H7 (cell line): ENCODE measurements around the gene GPR157. TPM values are rescaled to one million over a fixed set of nuclear protein-coding genes. Genes with fewer than 3 reads are reported as not detected.
"Not testable (repeated sequence)": the region's sequence is repeated elsewhere in the genome, so short reads cannot be mapped to it uniquely, and the experiment has no call there.

ENCODE experiments used
- DNase-seq: peaks from one replicate; pipeline ENCODE4 v3.0.0; 2012
- H3K27me3 ChIP-seq: 2 replicates; pipeline ENCODE4 v1.6.0; 2011; ENCODE audit warnings: mild to moderate bottlenecking, low read length; ENCODE audit not compliant: control insufficient read depth, insufficient read depth
- H3K36me3 ChIP-seq: replicated peaks from 2 replicates; pipeline ENCODE4 v1.5.1; 2011; ENCODE audit warnings: low read length; ENCODE audit not compliant: control insufficient read depth, insufficient read depth
- H3K4me3 ChIP-seq: 2 replicates; pipeline ENCODE4 v1.5.1; 2011; ENCODE audit warnings: low read depth, mild to moderate bottlenecking, control low read depth, low read length, moderate library complexity; ENCODE audit not compliant: insufficient read depth
- total RNA-seq: library from RNA; depleted of rRNA; stranded (reverse); fragments of >200 nt; shearing (Covaris generic); gene quantifications from 2 replicates; pipeline ENCODE4 v1.2.3, GENCODE V29; 2014

Gene GPR157
- total RNA-seq, 1 experiment from 2014 or later, result 24.8 TPM

GRCh38 chr1:9095818-9096217 lies 33.1 kb downstream of the GPR157 start:
- no peaks in the 10 kb centered on the region for H3K27me3 ChIP-seq
- H3K4me3 ChIP-seq, result no peak overlapping the region
- no peaks in the 10 kb centered on the region for H3K36me3 ChIP-seq
- no peak for DNase-seq

GRCh38 chr1:9093996-9094595 lies 34.8 kb downstream of the GPR157 start:
- H3K27me3 ChIP-seq, H3K36me3 ChIP-seq, H3K4me3 ChIP-seq, DNase-seq: not testable (repeated sequence)

- H3K36me3 ChIP-seq, result no peaks in the 10 kb centered on the region
- H3K4me3 ChIP-seq, result no peak overlapping the region
- no peaks in the 10 kb centered on the region for H3K27me3 ChIP-seq
- DNase-seq, result no peak
These were observed 35.3 kb downstream of the GPR157 start for GRCh38 chr1:9093581-9093980.

GRCh38 chr1:9093091-9093490 lies 35.8 kb downstream of the GPR157 start:
- no peak for DNase-seq
- Histone ChIP-seq H3K27me3 (no peaks in the 10 kb centered on the region), H3K36me3 (no peaks in the 10 kb centered on the region), H3K4me3 (no peak overlapping the region)

GRCh38 chr1:9088807-9089206 lies 40.1 kb downstream of the GPR157 start:
- H3K27me3 ChIP-seq, result no peaks in the 10 kb centered on the region
- H3K36me3 ChIP-seq, result no peaks in the 10 kb centered on the region
- H3K4me3 ChIP-seq, result no peak overlapping the region
- DNase-seq, result no peak

GRCh38 chr1:9087411-9088125 lies 41.3 kb downstream of the GPR157 start:
- H3K36me3 ChIP-seq, result no peaks in the 10 kb centered on the region
- H3K4me3 ChIP-seq, result no peak overlapping the region
- no peak for DNase-seq
- H3K27me3 ChIP-seq, result no peaks in the 10 kb centered on the region

GRCh38 chr1:9086796-9087195 lies 42.1 kb downstream of the GPR157 start:
- no peaks in the 10 kb centered on the region for H3K36me3 ChIP-seq
- H3K27me3 ChIP-seq, result no peaks in the 10 kb centered on the region
- DNase-seq, result no peak
- no peak overlapping the region for H3K4me3 ChIP-seq

GRCh38 chr1:9086045-9086444 lies 42.9 kb downstream of the GPR157 start:
- DNase-seq, result no peak
- H3K36me3 ChIP-seq, result no peaks in the 10 kb centered on the region
- no peaks in the 10 kb centered on the region for H3K27me3 ChIP-seq
- H3K4me3 ChIP-seq, result no peak overlapping the region

- no peak for DNase-seq
- no peaks in the 10 kb centered on the region for H3K36me3 ChIP-seq
- H3K4me3 ChIP-seq, result no peak overlapping the region
- H3K27me3 ChIP-seq, result no peaks in the 10 kb centered on the region
These were observed 43.5 kb downstream of the GPR157 start for GRCh38 chr1:9085306-9085940.

- Histone ChIP-seq H3K27me3 (no peaks in the 10 kb centered on the region), H3K4me3 (no peak overlapping the region), H3K36me3 (no peaks in the 10 kb centered on the region)
- DNase-seq, result no peak
These were observed 44.0 kb downstream of the GPR157 start for GRCh38 chr1:9084906-9085305.

- Histone ChIP-seq H3K36me3 (no peaks in the 10 kb centered on the region), H3K4me3 (no peak overlapping the region), H3K27me3 (no peaks in the 10 kb centered on the region)
- no peak for DNase-seq
These were observed 47.4 kb downstream of the GPR157 start for GRCh38 chr1:9081473-9081872.

GRCh38 chr1:9080705-9081291 lies 48.1 kb downstream of the GPR157 start:
- Histone ChIP-seq H3K36me3 (no peaks in the 10 kb centered on the region), H3K4me3 (no peak overlapping the region), H3K27me3 (no peaks in the 10 kb centered on the region)
- DNase-seq, result no peak

GRCh38 chr1:9079988-9080704 lies 48.8 kb downstream of the GPR157 start:
- Histone ChIP-seq H3K27me3 (no peaks in the 10 kb centered on the region), H3K4me3 (no peak overlapping the region), H3K36me3 (no peaks in the 10 kb centered on the region)
- no peak for DNase-seq

GRCh38 chr1:9078752-9079500 lies 50.0 kb downstream of the GPR157 start:
- no peak overlapping the region for H3K4me3 ChIP-seq
- no peak for DNase-seq
- H3K27me3 ChIP-seq, result no peaks in the 10 kb centered on the region
- no peaks in the 10 kb centered on the region for H3K36me3 ChIP-seq
